Measurements from ENCODE around the gene LAT. TPM values are rescaled to one million over a fixed set of nuclear protein-coding genes. Genes with fewer than 3 reads are reported as not detected.

LAT gene
- total RNA-seq, 1 donor from 2014 or later = 7.9 TPM

GRCh38 chr16:28985211-28986041 lies 574 bp downstream of the LAT start:
- no peak overlapping the region for H3K27ac Mint-ChIP-seq
- no peaks in the 10 kb centered on the region for H3K27me3 Mint-ChIP-seq (ENCODE audit: low read depth)
- no peak overlapping the region for H3K4me3 Mint-ChIP-seq
- H3K9me3 Mint-ChIP-seq = peaks cover 6% of the 10 kb centered on the region
- peaks cover 38% of the 10 kb centered on the region for H3K36me3 Mint-ChIP-seq
- DNase-seq (ENCODE audit: low spot score in 2 of 2, unreplicated experiment in 2 of 2) = no peak
- H3K4me1 Mint-ChIP-seq = no peaks in the 10 kb centered on the region
- TF ChIP-seq CTCF (IDR thresholded peaks at IDR 0.05; ENCODE audit: unreplicated experiment) = no peak

GRCh38 chr16:28986046-28986445 lies 1.2 kb downstream of the LAT start:
- DNase-seq (ENCODE audit: low spot score in 2 of 2, unreplicated experiment in 2 of 2) = no peak
- Mint-ChIP-seq H3K4me1 (no peaks in the 10 kb centered on the region), H3K36me3 (peaks cover 35% of the 10 kb centered on the region), H3K9me3 (peaks cover 6% of the 10 kb centered on the region), H3K27ac (no peak overlapping the region), H3K27me3 (ENCODE audit: low read depth) (no peaks in the 10 kb centered on the region), H3K4me3 (no peak overlapping the region)
- no peak for TF ChIP-seq CTCF (IDR thresholded peaks at IDR 0.05; ENCODE audit: unreplicated experiment)

- Mint-ChIP-seq H3K4me3 (no peak overlapping the region), H3K27ac (no peak overlapping the region), H3K4me1 (no peaks in the 10 kb centered on the region), H3K9me3 (peaks cover 6% of the 10 kb centered on the region), H3K27me3 (ENCODE audit: low read depth) (no peaks in the 10 kb centered on the region), H3K36me3 (peaks cover 34% of the 10 kb centered on the region)
- no peak for DNase-seq (ENCODE audit: low spot score in 2 of 2, unreplicated experiment in 2 of 2)
- TF ChIP-seq CTCF (IDR thresholded peaks at IDR 0.05; ENCODE audit: unreplicated experiment) = no peak
Observed at GRCh38 chr16:28986492-28986891, 1.6 kb downstream of the LAT start.

DNA sequence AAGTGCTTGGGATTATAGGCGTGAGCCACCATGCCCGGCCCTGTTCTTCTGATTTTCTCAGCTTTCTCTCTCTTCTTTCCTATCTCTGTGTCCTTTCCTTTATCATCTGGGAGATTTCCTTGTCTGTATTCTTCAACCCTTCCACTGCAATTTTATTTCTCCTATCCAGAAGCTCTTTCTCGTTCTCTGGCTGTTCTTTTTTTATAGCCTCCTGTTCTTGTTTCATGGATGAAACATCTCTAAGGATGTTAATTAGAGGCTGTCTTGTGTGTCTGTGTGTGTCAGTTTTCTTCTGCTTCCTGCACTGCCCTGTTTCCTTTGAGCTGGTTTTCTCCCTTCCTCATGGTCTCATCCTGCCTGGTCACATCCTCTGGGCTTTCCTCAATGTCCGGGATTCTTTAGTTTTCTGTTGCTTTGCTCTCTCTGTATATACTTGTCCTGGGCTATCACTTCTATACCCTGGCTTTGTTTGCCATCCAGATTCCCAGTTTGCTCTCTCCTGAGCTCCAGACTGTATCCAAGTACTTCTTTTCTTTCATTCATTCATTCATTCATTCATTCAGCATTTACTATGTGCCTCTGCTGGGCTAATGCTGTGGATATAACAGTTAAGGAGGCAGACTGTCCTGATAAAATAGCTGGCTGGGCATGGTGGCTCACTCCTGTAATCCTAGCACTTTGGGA lies 2.5 kb downstream of the LAT start:
- DNase-seq (ENCODE audit: low spot score in 2 of 2, unreplicated experiment in 2 of 2) = no peak
- Mint-ChIP-seq H3K27ac (no peak overlapping the region), H3K36me3 (peaks cover 29% of the 10 kb centered on the region), H3K9me3 (peaks cover 6% of the 10 kb centered on the region), H3K27me3 (ENCODE audit: low read depth) (no peaks in the 10 kb centered on the region), H3K4me3 (no peak overlapping the region), H3K4me1 (no peaks in the 10 kb centered on the region)
- no peak for TF ChIP-seq CTCF (IDR thresholded peaks at IDR 0.05; ENCODE audit: unreplicated experiment)

DNA sequence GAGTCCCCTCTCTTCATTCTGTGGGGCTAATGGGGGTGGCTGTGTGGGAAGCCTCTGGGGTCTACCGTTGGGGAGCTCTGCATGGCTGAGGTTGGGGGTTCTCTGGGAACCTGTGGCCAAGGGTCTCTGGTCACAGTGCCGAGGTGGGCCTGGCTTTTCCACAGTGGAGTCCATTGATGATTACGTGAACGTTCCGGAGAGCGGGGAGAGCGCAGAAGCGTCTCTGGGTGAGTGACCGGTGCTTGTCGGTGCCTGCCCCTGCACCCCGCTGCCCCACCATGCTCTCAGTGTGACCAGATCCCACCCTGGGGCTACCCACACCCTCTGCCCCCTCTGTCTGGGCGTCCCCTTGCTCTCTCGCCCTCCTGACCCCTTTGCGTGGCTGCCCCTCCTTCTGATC lies 4.5 kb downstream of the LAT start:
- peaks cover 6% of the 10 kb centered on the region for H3K9me3 Mint-ChIP-seq
- no peak overlapping the region for H3K27ac Mint-ChIP-seq
- H3K36me3 Mint-ChIP-seq = peaks cover 18% of the 10 kb centered on the region
- no peak for TF ChIP-seq CTCF (IDR thresholded peaks at IDR 0.05; ENCODE audit: unreplicated experiment)
- no peaks in the 10 kb centered on the region for H3K27me3 Mint-ChIP-seq (ENCODE audit: low read depth)
- DNase-seq (ENCODE audit: low spot score in 2 of 2, unreplicated experiment in 2 of 2) = no peak
- no peaks in the 10 kb centered on the region for H3K4me1 Mint-ChIP-seq
- no peak overlapping the region for H3K4me3 Mint-ChIP-seq

Data from mesothelial cell of epicardium (in vitro differentiated cells).